RKO (cell line): Measurements from ENCODE around the gene UBA52.
"Not testable (repeated sequence)": the region's sequence is repeated elsewhere in the genome, so short reads cannot be mapped to it uniquely, and the experiment has no call there.

Experiments
- DNase-seq: peaks from one replicate; pipeline ENCODE4 v3.0.0-alpha.2; 2016; ENCODE audit warnings: low spot score

Gene UBA52

DNA sequence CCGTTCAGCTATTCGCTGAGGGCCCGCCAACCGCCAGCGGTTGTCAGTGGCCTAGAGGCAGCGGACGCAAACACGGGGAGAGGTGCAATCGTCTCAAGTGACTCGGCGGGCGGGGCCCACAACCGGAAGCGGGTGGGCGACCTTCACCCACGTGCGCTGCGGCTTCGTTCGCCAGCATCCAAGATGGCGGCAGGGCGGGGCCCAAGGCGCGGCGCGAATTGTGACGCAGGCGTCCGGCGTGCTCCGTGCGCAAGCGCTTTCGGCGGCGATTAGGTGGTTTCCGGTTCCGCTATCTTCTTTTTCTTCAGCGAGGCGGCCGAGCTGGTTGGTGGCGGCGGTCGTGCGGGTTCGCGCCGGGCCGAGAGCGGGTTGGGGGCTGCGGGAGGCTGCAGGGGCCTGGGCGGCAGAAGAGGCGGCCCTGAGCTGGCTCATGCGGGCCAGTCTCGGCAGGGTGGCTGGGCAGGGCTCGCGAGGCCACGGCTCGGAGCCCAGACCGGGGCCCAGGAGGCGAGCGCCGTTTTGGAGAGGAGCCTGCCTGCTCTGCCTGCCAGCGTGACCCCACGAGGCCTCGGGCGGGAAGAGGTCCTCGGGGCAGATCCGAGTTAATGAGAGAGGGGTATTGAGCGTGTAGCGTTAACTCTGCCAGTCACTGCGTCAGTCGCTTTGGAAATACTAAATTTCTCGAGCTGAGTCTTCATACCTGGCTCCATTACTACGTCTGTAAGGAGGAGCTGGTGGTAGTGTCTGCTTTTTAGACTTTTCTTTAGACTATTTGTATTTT is at the start of gene UBA52:
TSS of gene UBA52 (plus strand) at position 294 of the 781 bp plus-strand sequence. CDS start 1,444 bp downstream, outside the sequence.
- DNase-seq = peak; percentile 97

DNA sequence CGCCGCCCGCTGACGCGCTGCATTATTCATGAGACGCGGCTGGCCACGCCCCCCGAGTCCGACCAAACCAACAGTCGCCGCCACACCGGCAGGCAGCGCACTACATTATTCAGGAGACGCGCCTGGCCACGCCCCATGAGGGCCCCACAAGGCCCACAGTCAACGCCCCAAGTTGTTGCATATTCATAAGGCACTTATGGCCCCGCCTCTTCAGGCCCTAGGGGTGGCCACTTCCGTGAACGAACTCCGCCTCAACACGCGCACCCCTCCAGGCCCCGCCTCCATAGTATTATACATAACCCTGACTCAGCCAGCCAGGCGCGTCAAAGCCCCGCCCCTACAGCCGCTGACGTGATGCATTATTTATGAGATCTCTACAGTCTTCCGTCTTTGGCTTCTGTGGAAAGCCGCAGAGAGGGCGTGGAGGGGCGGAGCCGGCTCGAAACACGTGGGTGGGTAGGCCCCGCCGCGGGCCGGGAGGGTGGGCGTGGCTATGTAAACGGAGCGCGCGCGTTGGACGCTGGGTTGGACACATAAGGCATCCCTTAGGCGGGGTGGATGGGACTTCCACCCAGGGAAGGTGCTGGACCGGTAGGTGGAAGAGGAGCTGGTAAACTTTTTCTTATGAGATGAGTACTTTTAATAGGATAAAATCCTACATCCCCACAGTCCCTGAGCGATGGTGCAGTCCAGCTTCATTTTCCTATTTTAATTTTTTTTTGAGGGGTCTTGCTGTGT is 49.4 kb upstream of the UBA52 start:
- DNase-seq = peak; percentile 100

GRCh38 chr19:18522862-18523440 is 48.7 kb upstream of the UBA52 start:
- DNase-seq = not testable (repeated sequence)

DNA sequence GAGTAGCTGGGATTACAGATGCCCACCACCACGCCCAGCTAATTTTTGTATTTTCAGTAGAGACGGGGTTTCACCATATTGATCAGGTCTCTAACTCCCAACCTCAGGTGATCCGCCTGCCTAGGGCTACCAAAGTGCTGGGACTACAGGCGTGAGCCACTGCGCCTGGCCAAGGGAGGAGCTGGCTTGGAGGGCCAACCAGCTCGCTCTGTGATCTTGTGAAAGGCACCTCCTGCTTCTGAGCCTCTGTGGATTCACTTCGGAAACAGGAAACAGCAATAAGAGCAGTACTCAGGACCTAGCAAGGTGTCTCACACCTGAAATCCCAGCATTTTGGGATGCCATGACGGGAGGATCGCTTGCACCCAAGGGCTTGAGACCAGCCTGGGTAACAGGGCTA is 47.8 kb upstream of the UBA52 start:
- DNase-seq = no peak

GRCh38 chr19:18526316-18526715 is 45.3 kb upstream of the UBA52 start:
- no peak for DNase-seq

DNA sequence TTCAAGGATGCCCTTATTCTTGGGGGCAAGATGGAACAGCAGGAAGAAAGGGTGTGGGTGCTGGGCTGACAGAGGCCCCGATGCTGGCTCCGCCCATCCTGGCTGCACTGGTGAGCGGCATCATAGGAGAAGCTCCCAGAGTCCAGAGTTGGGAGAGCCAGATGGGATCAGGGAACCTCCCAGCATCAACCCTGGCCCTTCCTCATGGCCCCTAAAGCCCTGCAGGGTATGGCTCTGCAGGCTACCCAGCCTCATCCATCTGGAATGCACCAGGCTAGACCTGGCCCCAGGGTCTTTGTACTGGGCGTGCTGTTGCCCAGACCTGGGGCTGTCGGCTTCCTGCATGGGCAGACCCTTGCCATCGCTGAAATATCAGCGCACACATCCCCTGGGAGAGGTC is 41.9 kb upstream of the UBA52 start:
- no peak for DNase-seq

- DNase-seq = no peak
Measured at GRCh38 chr19:18531485-18531884, 40.2 kb upstream of the UBA52 start.

DNA sequence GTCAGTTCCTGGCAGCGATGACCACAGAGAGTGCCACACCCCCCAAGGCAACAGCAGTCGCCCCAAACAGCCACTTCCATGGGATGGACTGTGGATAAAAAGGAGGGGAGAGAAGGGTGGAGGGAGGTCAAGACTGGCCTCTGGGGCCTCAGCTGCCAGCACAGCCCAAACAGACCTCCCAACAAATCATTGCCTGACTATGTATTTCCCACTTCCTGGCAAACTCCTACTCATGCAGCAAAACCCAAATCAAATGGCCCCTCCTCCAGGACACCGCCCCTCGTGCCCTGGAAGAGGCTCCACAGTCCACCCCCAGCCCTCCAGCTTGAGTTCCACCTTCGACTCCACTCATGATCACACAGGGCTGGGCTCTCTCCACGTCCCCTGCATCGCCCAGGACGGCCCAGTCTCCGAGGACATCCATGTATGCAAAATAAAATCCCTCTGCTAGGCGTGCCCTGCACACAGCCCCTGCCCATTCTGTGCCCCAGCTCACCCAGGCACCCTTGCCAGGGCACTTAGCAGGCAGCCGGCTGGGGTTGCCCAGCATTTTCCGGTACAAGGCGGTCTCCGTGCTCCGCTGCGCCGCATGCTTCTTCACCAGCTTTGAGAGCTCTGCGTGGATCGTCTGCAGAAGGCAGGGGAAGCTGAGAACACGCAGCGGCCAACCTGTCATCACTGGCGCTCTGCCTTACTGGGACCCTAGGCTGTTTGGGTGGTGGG is 39.3 kb upstream of the UBA52 start:
- no peak for DNase-seq

DNA sequence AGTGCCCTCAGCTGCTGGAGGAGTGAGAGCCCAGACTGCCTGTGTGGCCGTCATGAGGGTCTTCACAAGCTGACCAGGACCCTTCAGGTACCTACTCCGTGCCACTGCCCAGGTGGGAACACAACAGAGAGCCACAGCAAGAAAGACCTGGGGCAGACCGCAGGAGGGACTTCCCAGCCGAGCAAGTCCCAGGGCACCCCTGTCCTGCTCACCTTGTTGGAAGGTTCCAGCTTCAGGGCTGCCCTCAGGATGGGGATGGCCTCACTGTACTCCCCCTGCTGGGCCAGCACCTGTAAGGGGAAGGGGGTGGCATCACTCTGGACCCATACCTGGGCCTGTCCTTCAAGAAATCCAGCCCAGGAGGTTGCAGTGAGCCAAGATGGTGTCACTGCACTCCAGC is 38.6 kb upstream of the UBA52 start:
- no peak for DNase-seq

GRCh38 chr19:18536475-18536874 is 35.2 kb upstream of the UBA52 start:
- DNase-seq = no peak

DNA sequence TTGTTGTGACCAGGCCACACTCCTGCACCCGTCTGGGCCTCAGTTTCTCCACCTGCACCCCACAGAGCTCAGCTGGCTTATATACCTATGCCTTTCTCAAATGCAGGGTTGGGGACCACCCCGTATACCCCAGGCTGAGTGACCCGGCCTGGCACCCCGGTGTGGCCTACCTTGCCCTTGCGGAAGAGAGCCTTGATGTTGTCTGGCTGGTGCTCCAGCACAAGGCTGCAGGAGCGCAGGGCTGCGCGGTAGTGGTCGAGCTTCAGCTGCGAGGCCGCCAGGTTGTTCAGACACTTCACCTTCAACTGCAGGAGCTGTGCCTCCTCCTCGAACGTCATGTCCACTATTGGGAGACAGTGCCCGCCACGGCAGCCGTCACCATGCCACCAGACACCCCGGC is 34.2 kb upstream of the UBA52 start:
- DNase-seq = no peak

DNA sequence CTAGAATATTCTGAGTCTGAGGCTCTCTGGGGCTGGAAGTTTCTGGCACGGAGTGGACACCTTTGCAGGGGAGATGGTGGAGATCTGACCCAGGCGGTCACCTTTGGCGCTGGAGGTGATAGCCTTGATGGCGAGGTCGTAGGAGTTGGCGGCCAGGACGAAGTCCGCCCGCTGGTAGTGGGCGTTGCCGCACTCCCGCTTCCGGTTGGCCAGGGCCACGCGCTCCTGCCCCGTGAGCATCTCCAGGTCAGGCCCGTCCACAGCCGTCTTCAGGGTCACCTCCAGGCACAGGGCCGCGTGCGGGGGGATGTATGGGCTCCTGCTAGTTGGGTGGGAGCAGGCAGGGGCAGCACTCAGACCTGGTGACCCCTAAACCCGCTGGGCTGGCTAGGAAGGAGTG is 33.5 kb upstream of the UBA52 start:
- DNase-seq = no peak

DNA sequence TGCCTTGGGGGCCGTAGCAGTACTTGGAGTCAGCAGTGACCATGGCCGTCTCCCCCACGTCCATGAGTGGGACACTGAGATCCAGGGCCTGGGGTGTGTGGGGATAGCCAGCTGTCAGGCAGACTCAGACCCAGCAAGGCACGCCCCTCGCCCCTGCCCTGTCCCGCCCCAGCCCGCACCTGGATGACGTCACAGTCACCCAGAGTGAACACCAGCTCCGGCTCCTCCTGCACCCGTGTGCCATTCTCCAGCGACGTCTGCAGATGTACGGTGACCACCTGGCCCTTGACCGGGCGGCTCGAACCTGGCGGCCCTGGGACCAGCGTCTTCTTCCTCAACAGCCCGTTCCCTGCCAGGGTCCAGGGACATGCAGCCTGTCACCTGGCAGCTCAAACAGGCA is 32.3 kb upstream of the UBA52 start:
- DNase-seq = no peak

DNA sequence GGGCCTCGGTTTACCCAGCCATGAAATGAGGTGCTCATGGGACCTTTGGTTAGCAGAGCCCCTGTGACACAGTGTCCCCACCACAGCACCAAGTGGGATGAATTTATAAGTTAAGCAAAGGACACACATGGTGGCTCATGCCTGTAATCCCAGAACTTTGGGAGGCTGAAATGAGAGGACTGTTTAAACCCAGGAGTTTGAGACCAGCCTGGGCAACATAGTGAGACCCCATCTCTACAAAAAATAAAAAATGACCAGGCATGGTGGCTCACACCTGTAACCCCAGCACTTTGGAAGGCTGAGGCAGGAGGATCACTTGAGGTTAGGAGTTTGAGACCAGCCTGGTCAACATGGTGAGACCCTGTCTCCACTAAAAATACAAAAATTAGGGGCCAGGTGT is 31.5 kb upstream of the UBA52 start:
- DNase-seq = not testable (repeated sequence)

DNA sequence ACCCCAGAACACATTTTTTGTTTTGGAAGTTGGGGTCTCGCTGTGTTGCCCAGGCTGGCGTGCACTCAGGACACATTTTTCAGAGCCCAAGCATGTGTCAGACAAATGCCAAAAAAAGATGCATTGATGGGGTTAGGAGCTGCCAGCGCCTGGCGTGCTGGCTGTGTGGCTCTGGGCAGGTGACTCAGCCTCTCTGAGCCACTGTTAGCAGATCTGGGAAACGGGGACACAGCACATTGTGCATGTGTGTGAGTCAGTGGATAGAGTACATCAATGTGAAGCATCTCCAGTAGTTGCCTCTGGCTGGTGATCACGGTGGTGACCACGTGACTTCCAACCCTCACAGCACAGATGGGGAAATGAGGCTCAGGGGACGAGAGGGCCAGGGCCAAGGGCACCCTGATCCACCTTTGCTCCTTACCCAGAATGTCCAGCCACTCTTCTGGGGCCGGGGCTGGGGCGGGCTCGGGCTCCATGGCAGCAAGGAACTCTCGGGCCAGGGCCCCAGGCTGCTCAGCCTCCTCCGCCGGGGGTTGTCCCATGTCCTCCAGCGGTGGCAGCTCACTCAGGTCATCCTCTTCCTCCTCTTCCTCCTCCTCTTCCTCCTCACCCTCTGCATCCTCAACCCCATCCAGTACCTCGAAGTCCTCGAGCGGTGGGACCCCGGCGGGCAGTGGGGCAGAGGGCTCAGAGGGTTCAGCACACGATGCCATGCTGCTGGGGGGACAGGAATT is 30.2 kb upstream of the UBA52 start:
- peak; percentile 69 for DNase-seq

- DNase-seq = no peak
Measured at GRCh38 chr19:18541992-18542940, 29.4 kb upstream of the UBA52 start.

GRCh38 chr19:18542941-18543813 is 28.5 kb upstream of the UBA52 start, which contains the start of gene FKBP8:
FKBP8 (minus strand) TSS chr19:18543573; CDS start chr19:18541970, 1,603 bp downstream.
- DNase-seq = peak; percentile 90

GRCh38 chr19:18543814-18544475 is 27.7 kb upstream of the UBA52 start:
- peak; percentile 87 for DNase-seq

GRCh38 chr19:18551631-18552030 is 20.0 kb upstream of the UBA52 start:
- DNase-seq = no peak
